Osteocyte (in vitro differentiated cells): ENCODE measurements around the gene PTPRM. TPM values are rescaled to one million over a fixed set of nuclear protein-coding genes. Genes with fewer than 3 reads are reported as not detected.

Source experiments
- DNase-seq: peaks from one replicate; pipeline ENCODE4 v3.0.0; 2021; ENCODE audit warnings: mixed read lengths; ENCODE audit not compliant: unreplicated experiment; ENCODE audit errors: extremely low spot score
- H3K27ac Mint-ChIP-seq: one replicate; pipeline ENCODE4 v1.8.0; 2021; ENCODE audit warnings: mild to moderate bottlenecking, mixed read lengths; ENCODE audit not compliant: unreplicated experiment
- H3K27me3 Mint-ChIP-seq: one replicate; pipeline ENCODE4 v1.8.0; 2021; ENCODE audit warnings: mixed read lengths; ENCODE audit not compliant: unreplicated experiment
- H3K36me3 Mint-ChIP-seq: one replicate; pipeline ENCODE4 v1.8.0; 2021; ENCODE audit warnings: mixed read lengths; ENCODE audit not compliant: unreplicated experiment
- H3K4me1 Mint-ChIP-seq: one replicate; pipeline ENCODE4 v1.8.0; 2021; ENCODE audit warnings: mixed read lengths; ENCODE audit not compliant: unreplicated experiment
- H3K4me3 Mint-ChIP-seq: one replicate; pipeline ENCODE4 v1.8.0; 2021; ENCODE audit warnings: mild to moderate bottlenecking, moderate library complexity, mixed read lengths; ENCODE audit not compliant: unreplicated experiment
- H3K9me3 Mint-ChIP-seq: one replicate; pipeline ENCODE4 v1.8.0; 2021; ENCODE audit warnings: mixed read lengths; ENCODE audit not compliant: unreplicated experiment
- total RNA-seq: library from RNA; stranded (reverse); gene quantifications from 2 replicates; pipeline ENCODE4 v1.2.1, GENCODE V29; 2021
- TF ChIP-seq, protein P1 (sequence below): fragments of 200-600 bp; sonication (generic); IDR thresholded peaks from 2 replicates; pipeline ENCODE4 v1.5.0; 2021; ENCODE audit warnings: antibody characterized with exemption, mild to moderate bottlenecking, moderate library complexity

PTPRM gene
- total RNA-seq, 1 donor from 2014 or later: 105 TPM

DNA sequence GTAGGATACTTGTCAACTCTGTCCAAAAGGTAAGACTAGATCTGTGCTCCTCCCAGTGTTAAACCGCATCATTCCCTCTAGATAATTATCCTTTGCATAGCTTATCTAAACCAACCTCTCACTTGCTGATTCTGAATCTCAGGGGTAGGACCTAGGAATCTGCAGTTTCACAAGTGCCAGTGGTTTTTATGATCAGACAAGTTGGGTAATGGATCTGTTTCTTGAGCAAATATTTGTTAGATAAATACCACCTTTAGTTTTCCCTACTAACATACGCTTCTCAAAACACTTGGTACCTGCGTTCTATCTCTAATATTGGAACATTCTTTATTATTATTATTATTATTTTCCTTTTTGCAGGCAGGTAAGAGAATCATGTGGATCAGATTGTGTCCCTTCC is 439.9 kb downstream of the PTPRM start:
- no peaks in the 10 kb centered on the region for H3K27me3 Mint-ChIP-seq
- H3K9me3 Mint-ChIP-seq: no peaks in the 10 kb centered on the region
- no peak overlapping the region for H3K27ac Mint-ChIP-seq

DNA sequence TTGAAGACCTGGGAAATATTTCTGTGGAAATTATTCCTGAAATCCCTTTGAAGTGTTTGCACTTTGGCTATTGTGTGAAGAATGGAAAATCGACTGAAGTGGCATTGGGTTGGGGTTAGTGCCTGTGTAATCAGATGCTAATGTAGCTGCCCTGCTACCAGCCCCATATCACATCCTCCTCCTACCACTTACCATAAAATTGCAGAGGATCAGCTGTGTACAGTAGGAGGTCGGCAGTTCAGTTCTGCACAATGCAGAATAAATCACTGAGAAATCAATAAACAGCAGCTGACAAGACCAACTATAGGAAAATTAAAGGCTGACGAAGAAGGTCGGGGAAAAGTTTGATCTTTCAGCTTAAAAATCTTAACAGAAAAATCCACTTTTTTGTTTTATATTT is 440.9 kb downstream of the PTPRM start:
- H3K36me3 Mint-ChIP-seq: peaks cover 3% of the 10 kb centered on the region
- peak overlapping the region; percentile 13 for H3K27ac Mint-ChIP-seq
- TF ChIP-seq, protein P1, sequence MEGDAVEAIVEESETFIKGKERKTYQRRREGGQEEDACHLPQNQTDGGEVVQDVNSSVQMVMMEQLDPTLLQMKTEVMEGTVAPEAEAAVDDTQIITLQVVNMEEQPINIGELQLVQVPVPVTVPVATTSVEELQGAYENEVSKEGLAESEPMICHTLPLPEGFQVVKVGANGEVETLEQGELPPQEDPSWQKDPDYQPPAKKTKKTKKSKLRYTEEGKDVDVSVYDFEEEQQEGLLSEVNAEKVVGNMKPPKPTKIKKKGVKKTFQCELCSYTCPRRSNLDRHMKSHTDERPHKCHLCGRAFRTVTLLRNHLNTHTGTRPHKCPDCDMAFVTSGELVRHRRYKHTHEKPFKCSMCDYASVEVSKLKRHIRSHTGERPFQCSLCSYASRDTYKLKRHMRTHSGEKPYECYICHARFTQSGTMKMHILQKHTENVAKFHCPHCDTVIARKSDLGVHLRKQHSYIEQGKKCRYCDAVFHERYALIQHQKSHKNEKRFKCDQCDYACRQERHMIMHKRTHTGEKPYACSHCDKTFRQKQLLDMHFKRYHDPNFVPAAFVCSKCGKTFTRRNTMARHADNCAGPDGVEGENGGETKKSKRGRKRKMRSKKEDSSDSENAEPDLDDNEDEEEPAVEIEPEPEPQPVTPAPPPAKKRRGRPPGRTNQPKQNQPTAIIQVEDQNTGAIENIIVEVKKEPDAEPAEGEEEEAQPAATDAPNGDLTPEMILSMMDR: no peak
- H3K27me3 Mint-ChIP-seq: no peaks in the 10 kb centered on the region
- no peak for DNase-seq
- no peaks in the 10 kb centered on the region for H3K9me3 Mint-ChIP-seq
- no peak overlapping the region for H3K4me3 Mint-ChIP-seq
- peaks cover 34% of the 10 kb centered on the region for H3K4me1 Mint-ChIP-seq

More for the DNA sequence above, 439.9 kb downstream of the PTPRM start:
- H3K36me3 Mint-ChIP-seq: no peaks in the 10 kb centered on the region
- DNase-seq: no peak
- TF ChIP-seq, protein P1: no peak
- H3K4me1 Mint-ChIP-seq: peaks cover 34% of the 10 kb centered on the region
- no peak overlapping the region for H3K4me3 Mint-ChIP-seq

DNA sequence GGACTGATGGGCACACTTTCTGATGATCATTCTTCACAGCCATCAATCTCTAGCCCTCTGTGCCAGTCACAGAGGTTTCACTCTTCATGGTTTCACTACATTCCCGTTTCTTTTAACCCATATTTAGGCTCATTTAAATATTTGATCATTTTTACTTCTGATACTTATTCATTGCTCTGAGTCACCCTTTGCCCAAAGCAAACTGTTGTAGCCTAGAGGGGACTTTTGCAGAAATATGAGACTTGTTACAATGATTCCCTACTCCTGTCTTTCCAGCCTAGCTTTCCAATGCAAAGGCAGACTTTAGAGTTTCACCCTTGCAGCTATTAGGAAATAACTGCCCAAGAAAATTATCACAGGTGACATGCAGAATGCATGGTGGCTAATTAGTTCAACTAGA is 444.2 kb downstream of the PTPRM start:
- TF ChIP-seq, protein P1: no peak
- no peak overlapping the region for H3K4me3 Mint-ChIP-seq
- no peak overlapping the region for H3K27ac Mint-ChIP-seq
- peaks cover 22% of the 10 kb centered on the region for H3K4me1 Mint-ChIP-seq
- H3K9me3 Mint-ChIP-seq: peaks cover 6% of the 10 kb centered on the region
- peaks cover 8% of the 10 kb centered on the region for H3K36me3 Mint-ChIP-seq
- H3K27me3 Mint-ChIP-seq: no peaks in the 10 kb centered on the region
- no peak for DNase-seq

DNA sequence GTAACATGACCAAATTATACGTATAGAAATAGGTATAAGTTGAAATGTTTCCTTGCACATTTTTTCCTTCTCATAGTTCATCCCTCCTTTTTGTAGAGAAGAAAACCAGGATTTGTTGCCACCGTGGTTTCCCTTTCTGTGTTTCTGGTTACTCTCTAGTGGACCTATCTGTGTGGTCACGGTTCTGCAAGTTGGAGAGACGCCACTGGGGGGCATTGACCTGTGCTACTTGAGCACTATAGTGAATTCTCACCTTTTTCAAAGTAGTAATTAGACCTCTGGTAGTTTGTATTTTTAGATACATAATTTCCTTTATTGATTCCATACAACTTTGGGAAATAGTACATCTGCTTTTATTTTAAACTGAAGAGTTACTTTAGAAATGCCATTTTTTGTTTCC is 444.8 kb downstream of the PTPRM start:
- H3K4me3 Mint-ChIP-seq: no peak overlapping the region
- TF ChIP-seq, protein P1: no peak
- H3K9me3 Mint-ChIP-seq: peaks cover 6% of the 10 kb centered on the region
- no peaks in the 10 kb centered on the region for H3K27me3 Mint-ChIP-seq
- peaks cover 8% of the 10 kb centered on the region for H3K36me3 Mint-ChIP-seq
- no peak overlapping the region for H3K27ac Mint-ChIP-seq
- DNase-seq: no peak
- peaks cover 28% of the 10 kb centered on the region for H3K4me1 Mint-ChIP-seq

DNA sequence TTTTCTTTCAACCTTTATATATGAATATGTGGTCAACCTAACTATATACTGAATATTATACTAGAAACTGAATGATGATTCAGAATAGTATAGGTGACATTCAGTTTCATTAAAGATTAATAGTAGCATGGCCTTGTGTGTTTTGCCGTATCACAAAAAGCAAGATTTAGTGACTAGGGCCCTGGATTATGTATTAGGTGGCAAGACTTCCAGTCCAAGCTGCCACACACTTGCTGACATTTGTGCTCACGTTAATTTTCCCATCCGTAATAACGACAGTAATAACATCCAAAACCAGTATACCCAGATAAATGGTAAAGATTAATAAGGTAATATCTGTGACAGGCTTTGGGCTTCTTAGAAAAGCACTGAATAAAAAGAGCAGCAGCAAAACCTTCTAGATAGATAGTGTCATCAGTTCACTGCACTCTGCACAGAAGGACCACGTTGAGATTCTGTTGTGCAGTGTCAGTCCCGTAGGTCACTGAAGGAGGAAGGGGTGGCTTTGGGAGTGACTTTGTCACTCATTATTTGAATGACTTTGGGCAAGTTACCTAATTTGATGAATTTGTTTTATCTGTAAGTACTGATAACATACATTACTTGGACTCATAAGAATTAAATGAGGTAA is 451.7 kb downstream of the PTPRM start:
- TF ChIP-seq, protein P1: no peak
- H3K36me3 Mint-ChIP-seq: peaks cover 6% of the 10 kb centered on the region
- peaks cover 6% of the 10 kb centered on the region for H3K9me3 Mint-ChIP-seq
- DNase-seq: no peak
- no peak overlapping the region for H3K27ac Mint-ChIP-seq
- no peak overlapping the region for H3K4me3 Mint-ChIP-seq
- no peaks in the 10 kb centered on the region for H3K27me3 Mint-ChIP-seq
- peaks cover 30% of the 10 kb centered on the region for H3K4me1 Mint-ChIP-seq
